Chondrocyte (in vitro differentiated cells): ENCODE data around the gene FAM20C. TPM values are rescaled to one million over a fixed set of nuclear protein-coding genes. Genes with fewer than 3 reads are reported as not detected.

Experiments used
- DNase-seq: peaks from one replicate; pipeline ENCODE4 v3.0.0; 2021; ENCODE audit warnings: mixed read lengths, low spot score
- H3K27ac Mint-ChIP-seq: one replicate; pipeline ENCODE4 v1.8.0; 2021; ENCODE audit warnings: mild to moderate bottlenecking, moderate library complexity, mixed read lengths; ENCODE audit not compliant: unreplicated experiment
- H3K27me3 Mint-ChIP-seq: 2 replicates; pipeline ENCODE4 v1.8.0; 2021; ENCODE audit warnings: low read depth, mixed read lengths
- H3K36me3 Mint-ChIP-seq: 2 replicates; pipeline ENCODE4 v1.8.0; 2021; ENCODE audit warnings: low read depth, mixed read lengths
- H3K4me1 Mint-ChIP-seq: 2 replicates; pipeline ENCODE4 v1.8.0; 2021; ENCODE audit warnings: low read depth, mild to moderate bottlenecking, mixed read lengths
- H3K4me3 Mint-ChIP-seq: one replicate; pipeline ENCODE4 v1.8.0; 2021; ENCODE audit warnings: mild to moderate bottlenecking, moderate library complexity, mixed read lengths; ENCODE audit not compliant: unreplicated experiment
- H3K9me3 Mint-ChIP-seq: 2 replicates; pipeline ENCODE4 v1.8.0; 2021; ENCODE audit warnings: low read depth, mixed read lengths
- total RNA-seq: library from RNA; stranded (reverse); gene quantifications from 3 replicates; pipeline ENCODE4 v1.2.1, GENCODE V29; 2021
- TF ChIP-seq, protein P1 (sequence below): fragments of 200-600 bp; sonication (generic); IDR thresholded peaks from 2 replicates; pipeline ENCODE4 v1.5.0; 2021; ENCODE audit warnings: antibody characterized with exemption, mild to moderate bottlenecking, moderate library complexity

The FAM20C gene
- total RNA-seq, 1 donor from 2014 or later = 34.4 TPM

DNA sequence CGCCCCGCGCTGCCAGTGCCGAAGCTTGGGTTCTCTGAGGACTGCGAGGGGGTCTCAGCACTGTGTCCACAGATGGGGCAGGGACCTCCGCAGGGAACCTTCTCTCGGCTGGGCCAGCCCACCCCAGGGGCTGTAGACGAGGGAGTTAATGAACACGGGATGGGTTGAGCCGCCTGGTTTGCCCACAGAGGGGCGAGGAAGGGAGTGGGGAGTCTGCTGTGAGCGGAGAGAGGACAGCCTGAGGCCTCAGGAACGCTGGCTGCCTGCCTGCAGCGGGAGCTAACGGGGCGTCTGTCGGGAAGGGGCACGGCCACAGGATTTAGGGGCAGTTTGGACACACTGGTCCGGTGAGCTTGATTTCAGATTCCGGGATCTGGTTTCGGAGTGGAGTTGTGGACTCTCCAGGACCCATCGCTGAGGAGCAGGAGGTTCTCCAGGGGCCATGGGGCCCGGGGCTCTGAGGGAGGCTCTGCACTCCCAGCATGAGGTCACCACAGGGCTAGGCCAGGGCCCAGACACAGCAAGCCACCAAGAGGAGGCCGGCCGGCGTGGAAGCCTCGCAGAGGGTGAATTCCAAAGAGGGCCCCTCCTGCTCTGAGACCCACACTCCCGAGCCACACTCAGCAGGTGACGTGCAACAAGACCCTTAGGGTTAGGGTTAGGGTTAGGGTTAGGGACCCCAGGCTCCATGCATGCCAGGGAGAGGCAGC is 19.0 kb upstream of the FAM20C start:
- Mint-ChIP-seq H3K36me3 (no peaks in the 10 kb centered on the region), H3K4me3 (no peak overlapping the region), H3K27me3 (peaks cover 7% of the 10 kb centered on the region), H3K9me3 (no peaks in the 10 kb centered on the region), H3K27ac (no peak overlapping the region), H3K4me1 (no peaks in the 10 kb centered on the region)
- DNase-seq = no peak
- TF ChIP-seq, protein P1, sequence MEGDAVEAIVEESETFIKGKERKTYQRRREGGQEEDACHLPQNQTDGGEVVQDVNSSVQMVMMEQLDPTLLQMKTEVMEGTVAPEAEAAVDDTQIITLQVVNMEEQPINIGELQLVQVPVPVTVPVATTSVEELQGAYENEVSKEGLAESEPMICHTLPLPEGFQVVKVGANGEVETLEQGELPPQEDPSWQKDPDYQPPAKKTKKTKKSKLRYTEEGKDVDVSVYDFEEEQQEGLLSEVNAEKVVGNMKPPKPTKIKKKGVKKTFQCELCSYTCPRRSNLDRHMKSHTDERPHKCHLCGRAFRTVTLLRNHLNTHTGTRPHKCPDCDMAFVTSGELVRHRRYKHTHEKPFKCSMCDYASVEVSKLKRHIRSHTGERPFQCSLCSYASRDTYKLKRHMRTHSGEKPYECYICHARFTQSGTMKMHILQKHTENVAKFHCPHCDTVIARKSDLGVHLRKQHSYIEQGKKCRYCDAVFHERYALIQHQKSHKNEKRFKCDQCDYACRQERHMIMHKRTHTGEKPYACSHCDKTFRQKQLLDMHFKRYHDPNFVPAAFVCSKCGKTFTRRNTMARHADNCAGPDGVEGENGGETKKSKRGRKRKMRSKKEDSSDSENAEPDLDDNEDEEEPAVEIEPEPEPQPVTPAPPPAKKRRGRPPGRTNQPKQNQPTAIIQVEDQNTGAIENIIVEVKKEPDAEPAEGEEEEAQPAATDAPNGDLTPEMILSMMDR = no peak

DNA sequence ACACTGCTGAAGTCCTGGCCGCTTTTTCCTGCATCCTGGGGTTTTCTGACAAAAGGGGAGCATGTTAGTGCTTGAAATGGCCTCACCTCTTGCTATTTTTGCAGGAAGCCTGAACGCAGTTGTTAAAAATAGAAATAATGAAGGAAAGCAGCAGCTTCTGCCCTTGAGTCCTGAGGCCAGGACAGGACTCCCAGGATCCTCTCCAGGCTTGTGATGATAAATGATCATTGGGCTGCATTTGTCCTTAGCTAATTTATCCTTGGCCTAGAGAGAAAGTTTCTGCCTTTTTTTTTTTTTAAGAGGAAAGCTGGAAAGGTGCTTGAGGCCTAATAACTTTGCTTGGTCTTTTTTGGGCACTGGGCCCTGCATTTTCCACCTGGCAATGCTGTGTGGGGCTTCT is 17.7 kb upstream of the FAM20C start:
- no peaks in the 10 kb centered on the region for H3K36me3 Mint-ChIP-seq
- TF ChIP-seq, protein P1 = no peak
- DNase-seq = no peak
- H3K9me3 Mint-ChIP-seq = no peaks in the 10 kb centered on the region
- H3K4me3 Mint-ChIP-seq = no peak overlapping the region
- H3K27ac Mint-ChIP-seq = no peak overlapping the region
- H3K4me1 Mint-ChIP-seq = no peaks in the 10 kb centered on the region
- H3K27me3 Mint-ChIP-seq = peaks cover 15% of the 10 kb centered on the region

DNA sequence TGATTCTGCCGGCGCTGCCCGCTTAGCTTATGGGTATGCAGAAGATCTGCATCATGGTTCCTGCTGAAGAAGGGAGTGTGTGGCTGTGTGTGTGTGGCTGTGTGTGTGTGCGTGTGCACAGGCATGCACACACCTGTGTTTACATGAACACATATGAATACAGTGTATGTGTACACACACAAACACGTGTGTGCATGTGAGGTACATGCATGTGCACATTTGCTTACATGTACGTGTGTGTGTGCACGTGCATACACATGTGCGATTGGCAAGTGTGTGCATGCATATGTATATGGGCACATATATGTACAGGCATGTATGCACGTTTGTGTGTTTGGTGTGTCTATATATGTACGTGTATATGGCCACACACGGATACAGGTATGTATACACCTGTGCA is 16.4 kb upstream of the FAM20C start:
- Mint-ChIP-seq H3K27ac (no peak overlapping the region), H3K4me1 (no peaks in the 10 kb centered on the region), H3K4me3 (no peak overlapping the region), H3K9me3 (no peaks in the 10 kb centered on the region), H3K27me3 (peaks cover 13% of the 10 kb centered on the region), H3K36me3 (no peaks in the 10 kb centered on the region)
- no peak for DNase-seq
- TF ChIP-seq, protein P1 = no peak

DNA sequence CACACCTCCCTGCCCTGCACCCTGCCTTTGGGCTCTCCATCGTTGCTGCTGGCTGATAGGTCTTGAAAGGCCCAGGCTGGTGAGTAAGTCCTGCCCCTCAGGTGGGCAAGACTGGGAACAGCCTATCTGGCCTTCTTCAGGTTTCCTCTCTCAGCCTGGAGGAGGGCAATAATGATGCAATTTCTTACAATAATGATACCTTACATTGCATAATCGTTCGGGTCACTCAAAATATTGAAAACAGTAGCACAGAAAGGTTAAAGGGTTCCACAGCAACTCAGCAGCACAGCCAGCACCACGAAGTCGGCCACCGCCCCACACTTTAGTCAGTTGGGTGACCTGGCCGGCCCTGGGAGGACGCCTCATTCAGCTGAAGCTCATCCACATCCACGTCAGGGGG is 16.0 kb upstream of the FAM20C start:
- no peaks in the 10 kb centered on the region for H3K36me3 Mint-ChIP-seq
- TF ChIP-seq, protein P1 = no peak
- no peak overlapping the region for H3K27ac Mint-ChIP-seq
- no peaks in the 10 kb centered on the region for H3K9me3 Mint-ChIP-seq
- peaks cover 13% of the 10 kb centered on the region for H3K27me3 Mint-ChIP-seq
- no peaks in the 10 kb centered on the region for H3K4me1 Mint-ChIP-seq
- no peak overlapping the region for H3K4me3 Mint-ChIP-seq
- DNase-seq = no peak

DNA sequence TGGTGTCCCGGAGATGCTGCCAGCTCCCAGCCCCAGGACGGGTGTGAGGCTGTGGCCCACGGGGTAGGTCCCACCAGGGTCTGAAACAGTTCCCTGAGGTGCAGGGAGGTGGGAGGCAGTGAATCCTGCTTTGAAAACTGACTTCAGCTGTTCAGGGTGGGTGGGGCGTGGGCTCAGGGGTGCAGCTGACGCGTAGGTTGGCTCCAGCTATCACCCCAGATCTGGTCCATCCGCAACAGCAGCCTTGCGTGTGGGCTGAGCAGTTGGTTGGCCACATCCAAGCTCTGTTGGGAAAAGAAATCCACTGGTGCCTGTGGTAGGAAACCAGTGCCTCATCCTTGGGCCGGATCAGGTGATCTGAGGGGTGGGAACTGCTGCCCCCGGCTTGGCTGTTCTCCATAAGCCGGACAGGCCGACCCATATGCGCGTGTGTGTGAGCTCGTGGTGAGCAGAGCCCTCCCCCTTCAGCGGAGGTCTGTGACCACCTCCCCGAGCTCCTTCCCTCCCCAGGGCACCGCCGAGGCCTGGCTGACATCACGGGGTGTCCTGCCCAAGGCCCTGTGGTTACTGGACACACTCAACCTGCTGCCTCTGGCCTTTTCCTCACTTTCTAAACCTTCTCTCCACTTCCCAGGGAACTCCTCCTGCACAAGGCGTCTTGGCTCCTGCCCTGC is 15.4 kb upstream of the FAM20C start:
- Mint-ChIP-seq H3K36me3 (no peaks in the 10 kb centered on the region), H3K27me3 (peaks cover 15% of the 10 kb centered on the region), H3K4me1 (no peaks in the 10 kb centered on the region), H3K4me3 (no peak overlapping the region), H3K9me3 (no peaks in the 10 kb centered on the region), H3K27ac (no peak overlapping the region)
- DNase-seq = no peak
- TF ChIP-seq, protein P1 = no peak
